IPS-18a (cell line): Measurements from ENCODE around the gene MRC2.
"Not testable (repeated sequence)": the region's sequence is repeated elsewhere in the genome, so short reads cannot be mapped to it uniquely, and the experiment has no call there.

ENCODE experiments used
- H3K27ac ChIP-seq: one replicate; pipeline ENCODE4 v1.5.1; 2013; ENCODE audit warnings: low read length
- H3K27me3 ChIP-seq: one replicate; pipeline ENCODE4 v1.6.1; 2013; ENCODE audit warnings: mild to moderate bottlenecking, low read length; ENCODE audit not compliant: control insufficient read depth, insufficient read depth
- H3K36me3 ChIP-seq: one replicate; pipeline ENCODE4 v1.6.1; 2013; ENCODE audit warnings: low read depth, low read length; ENCODE audit not compliant: control insufficient read depth
- H3K4me1 ChIP-seq: one replicate; pipeline ENCODE4 v1.6.1; 2013; ENCODE audit warnings: low read depth, low read length; ENCODE audit not compliant: control insufficient read depth
- H3K4me3 ChIP-seq: one replicate; pipeline ENCODE4 v1.5.1; 2013; ENCODE audit warnings: low read length
- H3K9ac ChIP-seq: one replicate; pipeline ENCODE4 v1.6.1; 2013; ENCODE audit warnings: mild to moderate bottlenecking, low read length, moderate library complexity
- H3K9me3 ChIP-seq: one replicate; pipeline ENCODE4 v1.6.1; 2013; ENCODE audit warnings: low read depth, low read length; ENCODE audit not compliant: control insufficient read depth

The MRC2 gene

DNA sequence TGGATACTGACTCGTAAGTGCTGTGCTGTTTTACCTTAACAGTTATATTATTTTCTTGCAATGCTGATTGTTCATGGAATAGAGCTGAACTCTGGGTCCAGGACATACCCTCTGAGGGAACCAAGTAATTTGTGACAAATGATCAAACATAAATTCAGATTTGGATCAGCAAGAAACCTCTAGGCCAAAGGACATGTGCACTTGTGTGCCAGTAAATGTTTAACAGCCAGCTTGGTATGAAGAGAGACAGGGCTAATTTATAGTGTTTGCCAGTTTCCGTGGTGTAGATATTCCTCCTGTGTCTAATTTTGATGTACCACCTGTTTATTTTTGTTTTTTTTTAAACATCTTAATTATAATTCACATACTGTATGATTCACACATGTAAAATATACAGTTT lies 30.8 kb upstream of the MRC2 start:
- no peak overlapping the region for H3K4me3 ChIP-seq
- H3K27me3 ChIP-seq, result no peaks in the 10 kb centered on the region
- H3K9ac ChIP-seq, result no peak overlapping the region
- H3K4me1 ChIP-seq, result no peaks in the 10 kb centered on the region
- H3K9me3 ChIP-seq, result no peaks in the 10 kb centered on the region
- H3K36me3 ChIP-seq, result peaks cover 49% of the 10 kb centered on the region
- no peak overlapping the region for H3K27ac ChIP-seq

DNA sequence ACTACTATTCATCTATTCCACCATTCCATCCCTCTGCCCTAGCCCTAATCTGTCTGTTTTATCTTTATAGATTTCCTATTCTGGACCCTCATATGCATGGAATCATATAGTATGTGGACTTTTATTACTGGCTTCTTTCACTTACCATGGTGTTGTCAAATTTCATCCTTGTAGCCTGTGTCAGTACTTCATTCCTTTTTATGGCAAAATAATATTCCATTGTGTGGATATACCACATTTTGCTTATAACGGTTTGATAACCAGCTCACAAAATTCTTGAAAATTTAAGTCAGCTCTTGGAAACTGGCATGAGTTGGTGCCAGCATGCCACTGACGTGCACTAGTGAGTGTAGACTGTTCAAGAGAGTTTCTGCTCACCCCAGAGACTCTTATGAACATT lies 30.3 kb upstream of the MRC2 start:
- no peak overlapping the region for H3K9ac ChIP-seq
- no peak overlapping the region for H3K4me3 ChIP-seq
- H3K4me1 ChIP-seq, result no peaks in the 10 kb centered on the region
- H3K27ac ChIP-seq, result no peak overlapping the region
- H3K36me3 ChIP-seq, result peaks cover 54% of the 10 kb centered on the region
- H3K9me3 ChIP-seq, result no peaks in the 10 kb centered on the region
- no peaks in the 10 kb centered on the region for H3K27me3 ChIP-seq

DNA sequence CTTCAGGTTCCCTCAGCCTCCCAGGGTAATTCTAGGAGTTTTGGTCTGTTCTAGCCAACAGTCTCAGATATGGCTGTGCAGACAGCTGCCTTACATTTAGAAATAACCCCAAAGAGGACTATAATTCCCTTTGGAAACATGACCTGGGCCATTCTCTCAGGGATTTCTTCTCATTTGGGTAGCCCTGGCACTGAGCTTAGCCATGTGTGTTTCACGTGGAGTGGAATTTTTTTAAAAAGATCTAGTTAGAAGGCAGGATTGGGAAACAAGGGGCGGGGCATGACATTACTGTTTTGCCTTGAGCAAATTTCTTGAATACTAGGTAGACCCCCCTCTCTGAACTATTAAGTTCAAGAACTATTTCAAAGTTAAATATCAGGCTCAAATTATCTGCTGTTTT lies 29.6 kb upstream of the MRC2 start:
- H3K4me3 ChIP-seq, result no peak overlapping the region
- peaks cover 57% of the 10 kb centered on the region for H3K36me3 ChIP-seq
- H3K4me1 ChIP-seq, result no peaks in the 10 kb centered on the region
- H3K9me3 ChIP-seq, result no peaks in the 10 kb centered on the region
- no peak overlapping the region for H3K9ac ChIP-seq
- H3K27ac ChIP-seq, result no peak overlapping the region
- H3K27me3 ChIP-seq, result no peaks in the 10 kb centered on the region

DNA sequence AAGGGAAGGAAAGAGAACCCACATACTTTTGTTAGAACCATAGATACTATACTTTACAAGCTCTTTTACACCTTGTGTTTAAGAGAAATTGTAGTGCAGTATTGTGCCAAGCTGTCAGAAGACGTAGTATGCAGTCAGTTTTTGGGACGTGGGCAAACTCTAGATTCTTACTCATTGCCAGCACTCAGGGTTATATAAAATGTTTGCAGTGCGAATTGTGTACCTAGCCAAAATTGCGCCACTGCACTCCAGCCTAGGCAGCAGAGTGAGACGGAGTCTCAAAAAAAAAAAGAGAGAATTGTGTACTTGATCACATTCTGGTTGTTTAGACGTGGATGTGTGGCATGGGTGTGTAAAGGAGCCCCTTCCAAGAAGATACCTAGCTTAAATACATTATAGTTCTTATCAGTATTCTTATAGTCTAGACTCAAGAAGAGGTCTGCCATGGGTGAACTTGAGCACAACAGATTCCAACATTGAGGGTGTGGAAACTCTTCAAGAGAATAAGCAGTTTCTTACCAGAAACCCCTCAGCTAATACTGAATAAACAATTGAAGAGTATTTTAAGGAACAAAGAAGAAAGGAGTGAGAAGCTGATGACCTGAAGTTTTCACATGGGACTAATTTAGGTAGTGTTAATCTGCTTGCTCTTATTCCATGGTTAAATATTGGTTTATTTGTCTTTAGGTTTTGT lies 27.4 kb upstream of the MRC2 start:
- Histone ChIP-seq H3K27me3 (no peaks in the 10 kb centered on the region), H3K36me3 (peaks cover 59% of the 10 kb centered on the region), H3K4me1 (no peaks in the 10 kb centered on the region), H3K9ac (no peak overlapping the region), H3K4me3 (no peak overlapping the region), H3K27ac (no peak overlapping the region), H3K9me3 (no peaks in the 10 kb centered on the region)

DNA sequence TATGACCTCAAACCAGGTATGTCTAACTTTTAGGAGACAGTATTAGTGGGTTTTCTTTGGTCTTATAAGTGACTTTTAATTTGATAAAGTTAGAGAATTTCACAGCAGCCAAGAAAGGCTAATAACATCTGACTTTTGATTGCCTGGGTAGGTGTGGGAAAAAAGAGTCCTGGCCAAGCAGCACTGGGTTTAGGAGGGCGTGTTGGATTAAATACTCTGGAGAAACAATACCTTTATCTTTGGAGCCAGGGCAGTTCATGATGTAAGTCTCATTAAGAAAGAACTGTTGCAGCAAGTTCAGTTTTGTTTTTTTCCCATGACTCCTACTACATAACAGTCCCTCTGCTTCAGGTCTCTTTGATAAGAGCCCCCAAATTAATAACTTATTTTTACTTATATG lies 26.7 kb upstream of the MRC2 start:
- H3K27me3 ChIP-seq, result no peaks in the 10 kb centered on the region
- no peaks in the 10 kb centered on the region for H3K9me3 ChIP-seq
- H3K4me1 ChIP-seq, result no peaks in the 10 kb centered on the region
- no peak overlapping the region for H3K4me3 ChIP-seq
- H3K36me3 ChIP-seq, result peaks cover 53% of the 10 kb centered on the region
- no peak overlapping the region for H3K9ac ChIP-seq
- no peak overlapping the region for H3K27ac ChIP-seq

DNA sequence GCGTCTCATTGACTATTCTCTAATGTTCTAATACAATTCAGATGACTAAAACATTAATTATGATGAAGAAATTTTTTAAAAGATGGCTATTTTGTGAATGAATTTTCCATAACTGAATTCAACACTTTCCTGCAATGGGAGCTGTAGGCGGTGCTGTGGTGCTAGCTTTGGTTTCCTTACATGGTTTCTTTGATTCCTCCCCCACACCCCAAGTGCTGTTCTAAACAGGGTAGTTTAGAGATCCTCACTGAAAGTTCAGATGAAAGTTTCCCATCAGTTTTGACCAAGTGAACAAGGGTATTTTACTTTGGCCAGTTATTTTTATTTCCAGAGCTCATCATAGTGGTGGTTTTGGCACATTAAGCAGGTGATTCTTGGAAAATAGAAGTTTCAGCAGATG lies 26.0 kb upstream of the MRC2 start:
- Histone ChIP-seq H3K9ac (no peak overlapping the region), H3K27me3 (no peaks in the 10 kb centered on the region), H3K9me3 (no peaks in the 10 kb centered on the region), H3K4me1 (no peaks in the 10 kb centered on the region), H3K27ac (no peak overlapping the region), H3K4me3 (no peak overlapping the region), H3K36me3 (peaks cover 57% of the 10 kb centered on the region)

DNA sequence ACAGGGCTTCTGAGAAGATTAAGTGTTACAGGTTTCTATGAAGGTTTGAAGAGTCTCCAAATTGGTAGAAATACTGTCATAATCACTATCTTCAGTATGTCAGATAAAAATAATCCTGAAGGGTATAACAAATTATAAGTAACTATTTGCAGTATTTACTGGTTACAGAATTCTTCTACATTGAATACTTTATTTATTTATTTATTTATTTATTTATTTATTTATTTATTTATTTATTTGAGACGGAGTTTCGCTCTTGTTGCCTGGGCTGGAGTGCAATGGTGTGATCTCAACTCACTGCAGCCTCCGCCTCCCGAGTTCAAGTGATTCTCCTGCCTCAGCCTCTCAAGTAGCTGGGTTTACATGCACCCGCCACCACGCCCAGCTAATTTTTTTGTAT lies 23.7 kb upstream of the MRC2 start:
- H3K4me3 ChIP-seq, H3K9ac ChIP-seq, H3K27me3 ChIP-seq, H3K9me3 ChIP-seq, H3K27ac ChIP-seq, H3K4me1 ChIP-seq: not testable (repeated sequence)
- peaks cover 62% of the 10 kb centered on the region for H3K36me3 ChIP-seq

DNA sequence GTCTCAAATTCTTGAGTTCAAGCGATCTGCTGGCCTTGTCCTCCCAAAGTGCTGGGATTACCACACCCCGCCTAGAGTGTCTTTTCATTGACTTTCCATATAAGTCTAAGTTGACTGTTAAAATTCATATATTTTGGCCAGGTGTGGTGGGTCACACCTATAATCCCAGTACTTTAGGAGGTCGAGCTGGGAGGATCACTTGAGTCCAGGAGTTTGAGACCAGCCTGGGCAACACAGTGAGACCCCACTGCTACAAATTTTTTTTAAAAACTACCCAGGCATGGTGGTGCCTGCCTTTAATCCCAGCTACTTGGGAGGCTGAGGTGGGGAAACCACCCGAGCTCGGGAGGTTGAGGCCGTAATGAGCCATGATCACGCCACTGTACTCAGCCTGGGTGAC lies 21.9 kb upstream of the MRC2 start:
- Histone ChIP-seq H3K27me3 (no peaks in the 10 kb centered on the region), H3K9ac (no peak overlapping the region), H3K36me3 (peaks cover 69% of the 10 kb centered on the region), H3K4me3 (no peak overlapping the region), H3K4me1 (no peaks in the 10 kb centered on the region), H3K9me3 (no peaks in the 10 kb centered on the region), H3K27ac (no peak overlapping the region)

DNA sequence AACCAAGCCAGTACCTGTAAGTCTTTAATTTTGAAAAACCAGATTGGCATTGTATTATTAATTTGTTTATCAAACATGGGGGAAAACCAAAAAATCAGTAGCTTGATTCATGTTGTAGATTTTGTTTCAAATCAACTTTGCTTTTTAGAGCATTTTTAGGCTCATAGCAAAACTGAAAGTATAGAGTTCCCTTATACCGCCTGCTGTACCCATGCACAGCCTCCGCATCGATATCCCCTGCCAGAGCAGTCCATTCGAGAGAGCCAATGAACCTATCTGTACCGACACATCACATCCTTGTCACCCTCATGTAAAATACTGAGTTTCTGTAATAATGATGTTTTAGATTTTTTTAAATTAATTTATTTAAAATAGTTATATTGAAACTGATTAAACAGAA lies 16.2 kb upstream of the MRC2 start:
- Histone ChIP-seq H3K9me3 (no peaks in the 10 kb centered on the region), H3K4me3 (no peak overlapping the region), H3K36me3 (peaks cover 56% of the 10 kb centered on the region), H3K27ac (no peak overlapping the region), H3K4me1 (no peaks in the 10 kb centered on the region), H3K9ac (no peak overlapping the region), H3K27me3 (no peaks in the 10 kb centered on the region)

DNA sequence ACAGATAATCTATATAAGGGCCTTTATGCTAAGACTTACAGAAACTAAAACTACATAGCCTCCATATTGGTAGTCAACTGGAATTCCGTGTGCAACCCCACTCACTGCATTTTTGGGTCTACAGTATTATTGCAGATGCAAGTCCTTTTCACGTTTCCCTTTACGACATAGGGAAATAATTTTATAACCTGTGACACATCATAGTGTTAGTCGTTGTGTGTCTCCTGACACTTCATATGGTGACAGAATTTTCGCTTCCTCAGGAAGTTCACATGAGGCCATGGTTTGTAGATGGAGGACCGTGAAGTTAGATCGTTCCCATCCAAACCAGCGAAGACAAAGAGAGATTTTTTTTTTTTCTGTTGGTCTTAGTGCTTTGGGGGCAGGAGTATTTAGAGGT lies 15.7 kb upstream of the MRC2 start:
- peaks cover 51% of the 10 kb centered on the region for H3K36me3 ChIP-seq
- no peaks in the 10 kb centered on the region for H3K4me1 ChIP-seq
- no peak overlapping the region for H3K9ac ChIP-seq
- no peaks in the 10 kb centered on the region for H3K9me3 ChIP-seq
- H3K27me3 ChIP-seq, result no peaks in the 10 kb centered on the region
- no peak overlapping the region for H3K4me3 ChIP-seq
- H3K27ac ChIP-seq, result no peak overlapping the region

DNA sequence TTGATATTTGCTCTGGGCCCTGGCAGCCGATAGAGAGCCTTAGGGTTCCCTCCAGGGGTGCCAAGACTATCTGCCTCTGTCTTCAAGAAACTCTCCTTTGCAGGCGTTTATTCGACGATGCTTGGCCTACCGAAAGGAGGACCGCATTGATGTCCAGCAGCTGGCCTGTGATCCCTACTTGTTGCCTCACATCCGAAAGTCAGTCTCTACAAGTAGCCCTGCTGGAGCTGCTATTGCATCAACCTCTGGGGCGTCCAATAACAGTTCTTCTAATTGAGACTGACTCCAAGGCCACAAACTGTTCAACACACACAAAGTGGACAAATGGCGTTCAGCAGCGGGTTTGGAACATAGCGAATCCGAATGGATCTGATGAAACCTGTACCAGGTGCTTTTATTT lies 15.2 kb upstream of the MRC2 start:
- H3K27me3 ChIP-seq, H3K27ac ChIP-seq, H3K9ac ChIP-seq, H3K9me3 ChIP-seq, H3K4me3 ChIP-seq, H3K4me1 ChIP-seq: not testable (repeated sequence)
- H3K36me3 ChIP-seq, result peaks cover 48% of the 10 kb centered on the region

DNA sequence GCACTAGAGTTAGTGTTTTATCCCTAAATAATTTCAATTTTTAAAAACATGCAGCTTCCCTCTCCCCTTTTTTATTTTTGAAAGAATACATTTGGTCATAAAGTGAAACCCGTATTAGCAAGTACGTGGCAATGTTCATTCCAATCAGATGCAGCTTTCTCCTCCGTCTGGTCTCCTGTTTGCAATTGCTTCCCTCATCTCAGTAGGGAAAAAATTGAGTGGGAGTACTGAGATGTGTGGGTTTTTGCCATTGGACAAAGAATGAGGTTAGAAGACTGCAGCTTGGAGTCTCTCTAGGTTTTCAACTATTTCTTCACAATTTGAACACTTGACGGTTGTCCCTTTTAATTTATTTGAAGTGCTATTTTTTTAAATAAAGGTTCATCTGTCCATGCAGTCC lies 14.4 kb upstream of the MRC2 start:
- not testable (repeated sequence) for H3K27ac ChIP-seq, H3K4me3 ChIP-seq, H3K27me3 ChIP-seq, H3K9ac ChIP-seq, H3K9me3 ChIP-seq
- Histone ChIP-seq H3K36me3 (peaks cover 41% of the 10 kb centered on the region), H3K4me1 (peaks cover 12% of the 10 kb centered on the region)
